ENCODE data around the gene ZNF470. TPM values are rescaled to one million over a fixed set of nuclear protein-coding genes. Genes with fewer than 3 reads are reported as not detected.

The ZNF470 gene
- total RNA-seq, 1 experiment from 2014 or later: 7.1 TPM

DNA sequence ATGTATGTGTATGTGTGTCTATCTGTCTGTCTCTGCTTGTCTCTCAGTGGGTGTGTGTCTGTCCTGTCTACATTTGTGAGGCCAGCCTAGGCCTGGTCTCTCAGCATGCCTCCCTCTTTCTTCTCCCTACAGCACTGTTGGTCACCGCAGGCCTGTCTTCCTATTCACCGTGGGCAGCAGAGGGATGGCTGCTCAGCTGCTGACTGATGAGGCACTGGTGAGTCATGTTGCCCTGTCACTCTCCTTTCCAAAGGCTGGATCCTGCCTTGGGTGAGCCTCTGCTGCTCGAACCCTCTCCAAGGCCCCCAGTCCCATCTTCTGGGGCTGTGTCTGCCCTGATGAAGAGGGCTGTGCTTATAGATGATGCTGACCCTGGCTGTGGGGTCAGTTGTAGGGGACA lies 34.1 kb downstream of the ZNF470 start:
- peaks cover 61 to 84% of the 10 kb centered on the region in 2 experiments for H3K9me3 Mint-ChIP-seq
- H3K23me2 ChIP-seq (ENCODE audit: insufficient read length, low read depth, low read length, poor library complexity, severe bottlenecking): no peaks in the 10 kb centered on the region
- no peak overlapping the region for H3K4me2 ChIP-seq (ENCODE audit: insufficient read depth, insufficient read length, low read length)
- H3K4ac ChIP-seq (ENCODE audit: low read depth, low read length): no peak overlapping the region
- H2BK120ac ChIP-seq (ENCODE audit: low read depth, low read length, poor library complexity, severe bottlenecking): no peak overlapping the region
- DNase-seq: no peak
- H3K14ac ChIP-seq (ENCODE audit: insufficient read depth, low read length): no peak overlapping the region
- H3K27ac Mint-ChIP-seq: no peak overlapping the region; a peak in 1 of 7 replicates
- no peak overlapping the region for H2BK12ac ChIP-seq (ENCODE audit: insufficient read length, low read depth, low read length)
- H2BK20ac ChIP-seq (ENCODE audit: low read depth, low read length, poor library complexity, severe bottlenecking): no peak overlapping the region
- H2BK5ac ChIP-seq (ENCODE audit: insufficient read length, low read length): no peak overlapping the region
- H3K4me1 ChIP-seq (ENCODE audit: insufficient read depth, low read length): no peaks in the 10 kb centered on the region
- H3K23ac ChIP-seq (ENCODE audit: insufficient read length, low read depth, low read length): no peak overlapping the region
- H2BK15ac ChIP-seq (ENCODE audit: low read depth, low read length): no peak overlapping the region
- H3K56ac ChIP-seq (ENCODE audit: insufficient read length, low read depth, low read length): no peak overlapping the region
- no peaks in the 10 kb centered on the region for H3K27me3 Mint-ChIP-seq (ENCODE audit: low read depth)
- H3K9me3 ChIP-seq (ENCODE audit: control insufficient read depth, low read depth, low read length): no peaks in the 10 kb centered on the region
- H3K4me3 Mint-ChIP-seq: no peak overlapping the region
- H3K79me1 ChIP-seq (ENCODE audit: insufficient read depth, low read depth, low read length, poor library complexity, severe bottlenecking): peaks cover 9% of the 10 kb centered on the region
- no peaks in the 10 kb centered on the region for H3K27me3 ChIP-seq (ENCODE audit: insufficient read depth, low read length)
- no peak overlapping the region for H4K5ac ChIP-seq (ENCODE audit: insufficient read length, low read depth, low read length)
- H3K18ac ChIP-seq (ENCODE audit: insufficient read length, low read depth, low read length): no peak overlapping the region
- H3T11ph ChIP-seq (ENCODE audit: low read length): no peak overlapping the region
- H3K27ac ChIP-seq (ENCODE audit: insufficient read length, low read depth, low read length): no peak overlapping the region
- no peaks in the 10 kb centered on the region for H4K20me1 ChIP-seq (ENCODE audit: control insufficient read depth, insufficient read depth, insufficient read length)
- H3K79me2 ChIP-seq (ENCODE audit: insufficient read depth, low read length): peaks cover 2% of the 10 kb centered on the region; the same call in 1 of the 2 replicates
- WGBS (ENCODE audit: extremely low coverage, insufficient read length, low lambda C conversion rate): no CpG with 5 or more reads among the region's 3 CpGs
- H3K9ac ChIP-seq (ENCODE audit: extremely low read depth, insufficient read length, low read length): no peak overlapping the region
- no peak overlapping the region for H4K91ac ChIP-seq (ENCODE audit: insufficient read length, low read depth, low read length)
- H4K8ac ChIP-seq (replicated peaks; ENCODE audit: insufficient read length, low read depth, low read length): no peak overlapping the region
- H3K4me1 Mint-ChIP-seq: no peaks in the 10 kb centered on the region; a peak in 1 of 4 replicates
- no peak overlapping the region for H2AK5ac ChIP-seq (ENCODE audit: insufficient read length, low read length)
- peaks cover 60 to 77% (median 72%) of the 10 kb centered on the region in 3 experiments for H3K36me3 Mint-ChIP-seq (ENCODE audit: insufficient read depth in 1 of 3, low read depth in 3 of 3)
- H2AFZ ChIP-seq (ENCODE audit: low read length): no peak overlapping the region
- TF ChIP-seq, protein P1, sequence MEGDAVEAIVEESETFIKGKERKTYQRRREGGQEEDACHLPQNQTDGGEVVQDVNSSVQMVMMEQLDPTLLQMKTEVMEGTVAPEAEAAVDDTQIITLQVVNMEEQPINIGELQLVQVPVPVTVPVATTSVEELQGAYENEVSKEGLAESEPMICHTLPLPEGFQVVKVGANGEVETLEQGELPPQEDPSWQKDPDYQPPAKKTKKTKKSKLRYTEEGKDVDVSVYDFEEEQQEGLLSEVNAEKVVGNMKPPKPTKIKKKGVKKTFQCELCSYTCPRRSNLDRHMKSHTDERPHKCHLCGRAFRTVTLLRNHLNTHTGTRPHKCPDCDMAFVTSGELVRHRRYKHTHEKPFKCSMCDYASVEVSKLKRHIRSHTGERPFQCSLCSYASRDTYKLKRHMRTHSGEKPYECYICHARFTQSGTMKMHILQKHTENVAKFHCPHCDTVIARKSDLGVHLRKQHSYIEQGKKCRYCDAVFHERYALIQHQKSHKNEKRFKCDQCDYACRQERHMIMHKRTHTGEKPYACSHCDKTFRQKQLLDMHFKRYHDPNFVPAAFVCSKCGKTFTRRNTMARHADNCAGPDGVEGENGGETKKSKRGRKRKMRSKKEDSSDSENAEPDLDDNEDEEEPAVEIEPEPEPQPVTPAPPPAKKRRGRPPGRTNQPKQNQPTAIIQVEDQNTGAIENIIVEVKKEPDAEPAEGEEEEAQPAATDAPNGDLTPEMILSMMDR (conservative IDR thresholded peaks at IDR 0.05): no peak

Data from H9 (cell line).